ENCODE results near the gene SLC38A4. TPM values are rescaled to one million over a fixed set of nuclear protein-coding genes. Genes with fewer than 3 reads are reported as not detected.

SLC38A4 gene
- total RNA-seq, 2 experiments from 2014 or later, result not detected

GRCh38 chr12:46788072-46788887, 37.5 kb downstream of the SLC38A4 start:
- ChIA-PET CTCF (no interaction called here), POLR2A (no interaction called here)
- peaks cover 7% of the 10 kb centered on the region for H3K4me1 Mint-ChIP-seq
- no peak overlapping the region for H3K4me3 Mint-ChIP-seq
- intact Hi-C loops (cut with DNase I, micrococcal nuclease), result no loop called here
- DNase-seq (no peak), ATAC-seq (no peak)
- H3K27me3 Mint-ChIP-seq, result peaks cover 5% of the 10 kb centered on the region
- no peaks in the 10 kb centered on the region for H3K36me3 Mint-ChIP-seq (ENCODE audit: low read depth)
- H3K9me3 Mint-ChIP-seq (ENCODE audit: low read depth), result no peaks in the 10 kb centered on the region
- no peak overlapping the region for H3K27ac Mint-ChIP-seq

GRCh38 chr12:46787496-46788055, 38.2 kb downstream of the SLC38A4 start:
- ATAC-seq, result no peak
- H3K4me1 Mint-ChIP-seq, result peaks cover 7% of the 10 kb centered on the region
- H3K4me3 Mint-ChIP-seq, result no peak overlapping the region
- intact Hi-C loops (cut with DNase I, micrococcal nuclease), result no loop called here
- no peak overlapping the region for H3K27ac Mint-ChIP-seq
- peaks cover 5% of the 10 kb centered on the region for H3K27me3 Mint-ChIP-seq
- no peaks in the 10 kb centered on the region for H3K9me3 Mint-ChIP-seq (ENCODE audit: low read depth)
- no peak for DNase-seq
- H3K36me3 Mint-ChIP-seq (ENCODE audit: low read depth), result no peaks in the 10 kb centered on the region
- ChIA-PET POLR2A (no interaction called here), CTCF (no interaction called here)

GRCh38 chr12:46786774-46787173, 39.0 kb downstream of the SLC38A4 start:
- ChIA-PET POLR2A (no interaction called here), CTCF (no interaction called here)
- H3K9me3 Mint-ChIP-seq (ENCODE audit: low read depth), result no peaks in the 10 kb centered on the region
- no peak overlapping the region for H3K4me3 Mint-ChIP-seq
- ATAC-seq (no peak), DNase-seq (no peak)
- intact Hi-C loops (cut with DNase I, micrococcal nuclease), result no loop called here
- H3K4me1 Mint-ChIP-seq, result peaks cover 7% of the 10 kb centered on the region
- no peaks in the 10 kb centered on the region for H3K36me3 Mint-ChIP-seq (ENCODE audit: low read depth)
- peaks cover 5% of the 10 kb centered on the region for H3K27me3 Mint-ChIP-seq
- H3K27ac Mint-ChIP-seq, result no peak overlapping the region

GRCh38 chr12:46785382-46785781, 40.4 kb downstream of the SLC38A4 start:
- CTCF ChIA-PET, result no interaction called here
- DNase-seq (no peak), ATAC-seq (no peak)
- H3K4me3 Mint-ChIP-seq, result no peak overlapping the region
- peaks cover 5% of the 10 kb centered on the region for H3K27me3 Mint-ChIP-seq
- POLR2A ChIA-PET, result no interaction called here
- H3K4me1 Mint-ChIP-seq, result peaks cover 7% of the 10 kb centered on the region
- H3K27ac Mint-ChIP-seq, result no peak overlapping the region
- no peaks in the 10 kb centered on the region for H3K9me3 Mint-ChIP-seq (ENCODE audit: low read depth)
- intact Hi-C loops (cut with DNase I, micrococcal nuclease), result no loop called here
- H3K36me3 Mint-ChIP-seq (ENCODE audit: low read depth), result no peaks in the 10 kb centered on the region

- Mint-ChIP-seq H3K27me3 (peaks cover 5% of the 10 kb centered on the region), H3K4me1 (peaks cover 7% of the 10 kb centered on the region), H3K4me3 (no peak overlapping the region), H3K36me3 (ENCODE audit: low read depth) (no peaks in the 10 kb centered on the region), H3K27ac (no peak overlapping the region), H3K9me3 (ENCODE audit: low read depth) (no peaks in the 10 kb centered on the region)
- intact Hi-C loops (cut with DNase I, micrococcal nuclease), result no loop called here
- DNase-seq, result no peak
- ChIA-PET POLR2A (no interaction called here), CTCF (no interaction called here)
- ATAC-seq, result no peak
These were observed 41.9 kb downstream of the SLC38A4 start for GRCh38 chr12:46783871-46784270.

GRCh38 chr12:46779879-46780278, 45.9 kb downstream of the SLC38A4 start:
- intact Hi-C loops (cut with DNase I, micrococcal nuclease), result no loop called here
- no peak for ATAC-seq
- H3K4me1 Mint-ChIP-seq, result no peaks in the 10 kb centered on the region

GRCh38 chr12:46779063-46779462, 46.7 kb downstream of the SLC38A4 start:
- Mint-ChIP-seq H3K27ac (no peak overlapping the region), H3K36me3 (ENCODE audit: low read depth) (no peaks in the 10 kb centered on the region), H3K27me3 (peaks cover 4% of the 10 kb centered on the region), H3K4me1 (no peaks in the 10 kb centered on the region), H3K9me3 (ENCODE audit: low read depth) (no peaks in the 10 kb centered on the region), H3K4me3 (no peak overlapping the region)
- CTCF ChIA-PET, result interaction anchor here (0.8 kb wide), 1 partner anchor 486 kb away, joined by 4 read pairs; no protein-coding TSS in a partner anchor
- intact Hi-C loops (cut with DNase I, micrococcal nuclease), result no loop called here
- ATAC-seq (no peak), DNase-seq (no peak)
- POLR2A ChIA-PET, result interaction anchor here (0.5 kb wide), 1 partner anchor 115 kb away, joined by 5 read pairs; no protein-coding TSS in a partner anchor

More at GRCh38 chr12:46779879-46780278, 45.9 kb downstream of the SLC38A4 start:
- DNase-seq, result no peak
- peaks cover 2% of the 10 kb centered on the region for H3K27me3 Mint-ChIP-seq
- H3K4me3 Mint-ChIP-seq, result no peak overlapping the region
- H3K27ac Mint-ChIP-seq, result no peak overlapping the region
- POLR2A ChIA-PET, result no interaction called here
- CTCF ChIA-PET, result interaction anchor here (0.8 kb wide), 1 partner anchor 487 kb away, joined by 4 read pairs; no protein-coding TSS in a partner anchor
- H3K36me3 Mint-ChIP-seq (ENCODE audit: low read depth), result no peaks in the 10 kb centered on the region
- no peaks in the 10 kb centered on the region for H3K9me3 Mint-ChIP-seq (ENCODE audit: low read depth)

- intact Hi-C loops (cut with DNase I, micrococcal nuclease), result no loop called here
- Mint-ChIP-seq H3K36me3 (ENCODE audit: low read depth) (no peaks in the 10 kb centered on the region), H3K27me3 (peaks cover 4% of the 10 kb centered on the region), H3K9me3 (ENCODE audit: low read depth) (no peaks in the 10 kb centered on the region), H3K4me1 (no peaks in the 10 kb centered on the region), H3K4me3 (no peak overlapping the region), H3K27ac (no peak overlapping the region)
- ChIA-PET POLR2A (no interaction called here), CTCF (interaction anchor here (0.8 to 1.1 kb wide), 2 partner anchors 19 to 71 kb away, joined by 3 to 4 read pairs; no protein-coding TSS in a partner anchor)
- ATAC-seq (no peak), DNase-seq (no peak)
These were observed 47.4 kb downstream of the SLC38A4 start for GRCh38 chr12:46778415-46778814.

- intact Hi-C loops (cut with DNase I, micrococcal nuclease), result no loop called here
- DNase-seq (no peak), ATAC-seq (no peak)
- ChIA-PET CTCF (interaction anchor here (1.1 kb wide), 1 partner anchor 72 kb away, joined by 4 read pairs; no protein-coding TSS in a partner anchor), POLR2A (no interaction called here)
- H3K4me3 Mint-ChIP-seq, result no peak overlapping the region
- no peak overlapping the region for H3K27ac Mint-ChIP-seq
- H3K36me3 Mint-ChIP-seq (ENCODE audit: low read depth), result no peaks in the 10 kb centered on the region
- H3K4me1 Mint-ChIP-seq, result no peaks in the 10 kb centered on the region
- peaks cover 5% of the 10 kb centered on the region for H3K27me3 Mint-ChIP-seq
- H3K9me3 Mint-ChIP-seq (ENCODE audit: low read depth), result no peaks in the 10 kb centered on the region
These were observed 48.2 kb downstream of the SLC38A4 start for GRCh38 chr12:46777587-46777986.

- Mint-ChIP-seq H3K4me1 (no peaks in the 10 kb centered on the region), H3K4me3 (no peak overlapping the region), H3K27ac (no peak overlapping the region), H3K36me3 (ENCODE audit: low read depth) (no peaks in the 10 kb centered on the region), H3K27me3 (peaks cover 8% of the 10 kb centered on the region), H3K9me3 (ENCODE audit: low read depth) (no peaks in the 10 kb centered on the region)
- DNase-seq, result no peak
- no peak for ATAC-seq
- intact Hi-C loops (cut with DNase I, micrococcal nuclease), result no loop called here
- ChIA-PET CTCF (no interaction called here), POLR2A (no interaction called here)
These were observed 50.0 kb downstream of the SLC38A4 start for GRCh38 chr12:46775796-46776195.

- Mint-ChIP-seq H3K4me3 (no peak overlapping the region), H3K27me3 (peaks cover 8% of the 10 kb centered on the region), H3K27ac (no peak overlapping the region), H3K36me3 (ENCODE audit: low read depth) (no peaks in the 10 kb centered on the region), H3K9me3 (ENCODE audit: low read depth) (no peaks in the 10 kb centered on the region), H3K4me1 (no peaks in the 10 kb centered on the region)
- ChIA-PET CTCF (interaction anchor here (0.6 kb wide), 1 partner anchor 219 kb away, joined by 3 read pairs; no protein-coding TSS in a partner anchor), POLR2A (no interaction called here)
- DNase-seq (no peak), ATAC-seq (no peak)
- intact Hi-C loops (cut with DNase I, micrococcal nuclease), result no loop called here
These were observed 51.5 kb downstream of the SLC38A4 start for GRCh38 chr12:46774322-46774633.

- Mint-ChIP-seq H3K27me3 (peaks cover 8% of the 10 kb centered on the region), H3K36me3 (ENCODE audit: low read depth) (no peaks in the 10 kb centered on the region), H3K4me3 (no peak overlapping the region), H3K27ac (no peak overlapping the region), H3K9me3 (ENCODE audit: low read depth) (no peaks in the 10 kb centered on the region), H3K4me1 (no peaks in the 10 kb centered on the region)
- ChIA-PET CTCF (interaction anchor here (0.6 kb wide), 1 partner anchor 220 kb away, joined by 3 read pairs; no protein-coding TSS in a partner anchor), POLR2A (no interaction called here)
- ATAC-seq, result no peak
- intact Hi-C loops (cut with DNase I, micrococcal nuclease), result no loop called here
- no peak for DNase-seq
These were observed 52.0 kb downstream of the SLC38A4 start for GRCh38 chr12:46773586-46774321.
